Neuronal stem cell (in vitro differentiated cells): ENCODE results near the gene PKD1.

Source experiments
- DNase-seq: peaks from one replicate; pipeline ENCODE4 v3.0.0-alpha.2; 2013; ENCODE audit warnings: low spot score
- H2AFZ ChIP-seq: one replicate; pipeline ENCODE4 v1.6.1; 2013; ENCODE audit warnings: mild to moderate bottlenecking, low read length, inconsistent platforms
- H2AK5ac ChIP-seq: 2 replicates; pipeline ENCODE4 v1.6.1; 2013; ENCODE audit warnings: low read depth, mild to moderate bottlenecking, inconsistent platforms, low read length, moderate library complexity, mixed read lengths
- H2BK120ac ChIP-seq: 2 replicates; pipeline ENCODE4 v1.6.1; 2013; ENCODE audit warnings: low read depth, mild to moderate bottlenecking, inconsistent platforms, low read length, moderate library complexity, mixed read lengths
- H2BK12ac ChIP-seq: one replicate; pipeline ENCODE4 v1.6.1; 2013; ENCODE audit warnings: low read length, inconsistent platforms
- H2BK15ac ChIP-seq: 2 replicates; pipeline ENCODE4 v1.6.1; 2013; ENCODE audit warnings: mild to moderate bottlenecking, low read length, inconsistent platforms, mixed read lengths
- H2BK5ac ChIP-seq: one replicate; pipeline ENCODE4 v1.6.1; 2013; ENCODE audit warnings: inconsistent platforms, mild to moderate bottlenecking, low read length, moderate library complexity
- H3K14ac ChIP-seq: one replicate; pipeline ENCODE4 v1.6.1; 2013; ENCODE audit warnings: low read length, inconsistent platforms
- H3K18ac ChIP-seq: 2 replicates; pipeline ENCODE4 v1.6.1; 2013; ENCODE audit warnings: low read length, inconsistent platforms
- H3K23ac ChIP-seq: 2 replicates; pipeline ENCODE4 v1.6.1; 2013; ENCODE audit warnings: low read depth, mild to moderate bottlenecking, mixed read lengths, low read length, inconsistent platforms; ENCODE audit not compliant: poor library complexity
- H3K27ac ChIP-seq: replicated peaks from 3 replicates; pipeline ENCODE4 v1.5.1; 2013; ENCODE audit warnings: low read length, inconsistent platforms
- H3K27me3 ChIP-seq, 3 experiments: 2 replicates each; pipeline ENCODE4 v1.6.1; 2013; ENCODE audit warnings: low read length in 3 of 3, mild to moderate bottlenecking in 2 of 3, inconsistent platforms in 1 of 3, low read depth in 1 of 3, mixed read lengths in 1 of 3, moderate library complexity in 1 of 3; ENCODE audit not compliant: control insufficient read depth in 3 of 3, insufficient read depth in 3 of 3
- H3K36me3 ChIP-seq, 2 donors: replicated peaks in 1 of 2; 2 replicates each; pipeline ENCODE4 v1.6.1; 2013; ENCODE audit warnings: low read length in 2 of 2; ENCODE audit not compliant: control insufficient read depth in 2 of 2, insufficient read depth in 2 of 2
- H3K4ac ChIP-seq: 2 replicates; pipeline ENCODE4 v1.6.1; 2013; ENCODE audit warnings: inconsistent platforms, mild to moderate bottlenecking, low read length, moderate library complexity
- H3K4me1 ChIP-seq, 2 donors: 1 replicate in 1 of 2; 2 replicates in 1 of 2; pipeline ENCODE4 v1.6.1; 2013; ENCODE audit warnings: low read length in 2 of 2, low read depth in 1 of 2; ENCODE audit not compliant: control insufficient read depth in 2 of 2, insufficient read depth in 1 of 2
- H3K4me2 ChIP-seq: one replicate; pipeline ENCODE4 v1.6.1; 2013; ENCODE audit warnings: mild to moderate bottlenecking, low read length, inconsistent platforms; ENCODE audit not compliant: insufficient read depth, poor library complexity, severe bottlenecking
- H3K4me3 ChIP-seq, 2 donors: 2 replicates each; pipeline ENCODE4 v1.5.1; 2013; ENCODE audit warnings: low read length in 2 of 2, mild to moderate bottlenecking in 2 of 2, inconsistent platforms in 1 of 2, moderate library complexity in 1 of 2
- H3K79me1 ChIP-seq: one replicate; pipeline ENCODE4 v1.6.1; 2013; ENCODE audit warnings: low read depth, mild to moderate bottlenecking, inconsistent platforms, low read length, moderate library complexity
- H3K9ac ChIP-seq: one replicate; pipeline ENCODE4 v1.6.1; 2013; ENCODE audit warnings: mild to moderate bottlenecking, low read depth, low read length, inconsistent platforms; ENCODE audit not compliant: poor library complexity
- H3K9me3 ChIP-seq, 2 donors: replicated peaks in 1 of 2; 2 replicates each; pipeline versions ENCODE3 to v1.6.1; 2013; ENCODE audit warnings: low read length in 2 of 2, mild to moderate bottlenecking in 2 of 2, inconsistent platforms in 1 of 2, low read depth in 1 of 2, mixed read lengths in 1 of 2, moderate library complexity in 1 of 2; ENCODE audit not compliant: control insufficient read depth in 2 of 2, insufficient read depth in 1 of 2
- H4K8ac ChIP-seq: one replicate; pipeline ENCODE4 v1.6.1; 2013; ENCODE audit warnings: low read depth, mild to moderate bottlenecking, inconsistent platforms, low read length, moderate library complexity
- H4K91ac ChIP-seq: one replicate; pipeline ENCODE4 v1.6.1; 2013; ENCODE audit warnings: low read length, low read depth, mild to moderate bottlenecking, inconsistent platforms; ENCODE audit not compliant: poor library complexity
- WGBS, 2 donors: extraction: QIAGEN DNeasy Blood & Tissue Kit; methylation state at CpG; one replicate each; pipeline ENCODE4 v1.1.7; 2013; ENCODE audit warnings: missing lambda C conversion rate in 2 of 2, mixed read lengths in 1 of 2; ENCODE audit not compliant: insufficient read length in 2 of 2, insufficient replicate concordance in 1 of 2; ENCODE audit errors: extremely low coverage in 2 of 2; 5-methylcytosine and 5-hydroxymethylcytosine counted together

The PKD1 gene

GRCh38 chr16:2057438-2057837, 78.3 kb downstream of the PKD1 start:
- no peak for DNase-seq
- no CpG with 5 or more reads among the region's 10 CpGs for WGBS, 2 donors
- Histone ChIP-seq H2BK12ac (no peak overlapping the region), H4K8ac (peak overlapping the region; percentile 93), H2BK120ac (no peak overlapping the region), H3K18ac (peak overlapping the region; percentile 59), H3K4ac (no peak overlapping the region), H3K14ac (no peak overlapping the region), H3K4me1 (peaks cover 0 to 13% of the 10 kb centered on the region in 2 donors), H3K4me3 (no peak overlapping the region), H3K9ac (peak overlapping the region; percentile 14), H4K91ac (no peak overlapping the region), H2BK5ac (peak overlapping the region; percentile 93), H3K27ac (no peak overlapping the region), H3K23ac (peak overlapping the region; percentile 55), H3K79me1 (peaks cover 2% of the 10 kb centered on the region), H3K36me3 (peaks cover 32 to 74% of the 10 kb centered on the region in 2 donors), H2BK15ac (no peak overlapping the region), H2AFZ (no peak overlapping the region), H2AK5ac (peak overlapping the region; percentile 81), H3K4me2 (no peak overlapping the region), H3K27me3 (no peaks in the 10 kb centered on the region), H3K9me3 (no peaks in the 10 kb centered on the region)

- peaks cover 36 to 74% of the 10 kb centered on the region in 2 donors for H3K36me3 ChIP-seq
- H3K4me3 ChIP-seq, result peak overlapping the region in 1 of 2 donors; percentile 43
- WGBS, 2 donors, result no CpG with 5 or more reads among the region's 19 CpGs
- H3K4me1 ChIP-seq, result peaks cover 0 to 13% of the 10 kb centered on the region in 2 donors
- H3K9ac ChIP-seq, result peak overlapping the region; percentile 83
- no peak overlapping the region for H3K4me2 ChIP-seq
- peak overlapping the region; percentile 70 for H3K4ac ChIP-seq
- H2AK5ac ChIP-seq, result peak overlapping the region; percentile 81
- H2BK120ac ChIP-seq, result no peak overlapping the region
- H2BK5ac ChIP-seq, result no peak overlapping the region
- H4K91ac ChIP-seq, result no peak overlapping the region
- H3K27me3 ChIP-seq, result no peaks in the 10 kb centered on the region
- H3K23ac ChIP-seq, result peak overlapping the region; percentile 75
- peaks cover 2% of the 10 kb centered on the region for H3K79me1 ChIP-seq
- peak overlapping the region; percentile 86 for H2BK12ac ChIP-seq
- no peak for DNase-seq
- no peak overlapping the region for H3K14ac ChIP-seq
- no peak overlapping the region for H3K27ac ChIP-seq
- peak overlapping the region; percentile 59 for H3K18ac ChIP-seq
- peak overlapping the region; percentile 93 for H4K8ac ChIP-seq
- H2BK15ac ChIP-seq, result no peak overlapping the region
- no peaks in the 10 kb centered on the region for H3K9me3 ChIP-seq
- no peak overlapping the region for H2AFZ ChIP-seq
These were observed 78.9 kb downstream of the PKD1 start for GRCh38 chr16:2056681-2057407.

- WGBS, 2 donors, result no CpG with 5 or more reads among the region's 15 CpGs
- H2BK12ac ChIP-seq, result no peak overlapping the region
- H4K8ac ChIP-seq, result no peak overlapping the region
- no peak overlapping the region for H3K23ac ChIP-seq
- no peak overlapping the region for H2AFZ ChIP-seq
- DNase-seq, result no peak
- H4K91ac ChIP-seq, result no peak overlapping the region
- H3K36me3 ChIP-seq, result peaks cover 38 to 77% of the 10 kb centered on the region in 2 donors
- H2BK15ac ChIP-seq, result no peak overlapping the region
- peaks cover 0 to 13% of the 10 kb centered on the region in 2 donors for H3K4me1 ChIP-seq
- H3K9ac ChIP-seq, result no peak overlapping the region
- H2BK5ac ChIP-seq, result no peak overlapping the region
- peak overlapping the region; percentile 3 for H2AK5ac ChIP-seq
- no peaks in the 10 kb centered on the region for H3K9me3 ChIP-seq
- H3K27me3 ChIP-seq, result no peaks in the 10 kb centered on the region
- H3K18ac ChIP-seq, result no peak overlapping the region
- peaks cover 2% of the 10 kb centered on the region for H3K79me1 ChIP-seq
- H3K4me2 ChIP-seq, result no peak overlapping the region
- H3K27ac ChIP-seq, result no peak overlapping the region
- no peak overlapping the region for H3K14ac ChIP-seq
- H3K4ac ChIP-seq, result no peak overlapping the region
- peak overlapping the region in 1 of 2 donors; percentile 43 for H3K4me3 ChIP-seq
- no peak overlapping the region for H2BK120ac ChIP-seq
These were observed 79.6 kb downstream of the PKD1 start for GRCh38 chr16:2056077-2056476.

DNA sequence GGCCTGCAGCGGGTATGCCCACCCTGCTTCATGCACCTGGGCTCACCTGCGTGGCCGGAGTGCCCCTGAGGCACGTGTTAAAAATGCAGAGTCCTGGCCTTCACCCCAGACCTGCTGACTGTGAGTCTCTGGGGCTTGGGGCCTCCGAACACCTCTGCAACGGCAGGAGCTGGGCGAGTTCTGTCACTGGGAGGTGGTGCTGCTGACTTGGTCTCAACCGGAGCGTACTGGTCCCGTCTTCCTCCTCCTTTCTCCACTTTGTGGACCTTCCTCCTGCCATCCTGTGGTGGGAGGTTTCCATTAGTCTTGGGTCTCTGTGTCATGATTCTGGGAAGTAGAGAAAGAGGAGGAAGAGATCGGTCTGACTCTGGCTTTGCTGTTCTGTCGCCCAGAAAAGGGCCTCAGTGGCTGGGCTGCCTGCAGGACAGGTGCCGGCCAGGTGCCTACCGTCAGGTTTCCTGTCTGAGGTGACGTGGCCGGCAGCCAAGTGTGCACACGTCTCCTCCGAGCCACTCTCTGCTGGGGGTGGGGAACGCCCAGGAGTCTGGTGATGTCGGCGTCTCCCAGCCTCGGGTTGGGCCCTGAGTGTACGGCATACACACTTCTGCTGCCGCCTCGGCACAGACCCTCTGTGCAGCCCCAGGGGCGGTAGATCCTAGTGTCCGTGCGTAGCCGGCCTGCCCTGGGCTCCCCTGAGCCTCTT, 81.0 kb downstream of the PKD1 start:
- no peak overlapping the region for H2BK12ac ChIP-seq
- H2BK5ac ChIP-seq, result no peak overlapping the region
- H3K4me1 ChIP-seq, result peaks cover 0 to 11% of the 10 kb centered on the region in 2 donors
- peak overlapping the region; percentile 52 for H3K23ac ChIP-seq
- no peaks in the 10 kb centered on the region for H3K9me3 ChIP-seq
- no peak overlapping the region for H2AK5ac ChIP-seq
- no peak overlapping the region for H3K14ac ChIP-seq
- H3K18ac ChIP-seq, result no peak overlapping the region
- no peak overlapping the region for H2BK15ac ChIP-seq
- H3K27me3 ChIP-seq, result no peaks in the 10 kb centered on the region
- no peak overlapping the region for H4K91ac ChIP-seq
- peak overlapping the region; percentile 57 for H3K9ac ChIP-seq
- no peak overlapping the region for H3K27ac ChIP-seq
- no peak overlapping the region for H3K4me3 ChIP-seq
- no CpG with 5 or more reads among the region's 29 CpGs for WGBS, 2 donors
- H3K4me2 ChIP-seq, result no peak overlapping the region
- no peak overlapping the region for H4K8ac ChIP-seq
- no peak for DNase-seq
- no peak overlapping the region for H2AFZ ChIP-seq
- H3K79me1 ChIP-seq, result peaks cover 2% of the 10 kb centered on the region
- H3K4ac ChIP-seq, result no peak overlapping the region
- no peak overlapping the region for H2BK120ac ChIP-seq
- peaks cover 41 to 73% of the 10 kb centered on the region in 2 donors for H3K36me3 ChIP-seq
